HCT116 (cell line): ENCODE results near the gene AFTPH.

Source experiments
- EGR1 ChIP-seq: IDR thresholded peaks from 2 replicates; pipeline ENCODE4 v1.6.1; 2012; ENCODE audit warnings: low read depth
- POLR2A ChIP-seq: IDR thresholded peaks from 2 replicates; pipeline ENCODE4 v1.7.0; 2011; ENCODE audit warnings: borderline replicate concordance; ENCODE audit not compliant: insufficient read depth, insufficient read length; ENCODE audit errors: extremely low read depth
- RAD21 ChIP-seq: IDR thresholded peaks from 2 replicates; pipeline ENCODE4 v1.6.1; 2012; ENCODE audit warnings: low read depth, mild to moderate bottlenecking
- SIN3A ChIP-seq: IDR thresholded peaks from 2 replicates; pipeline ENCODE4 v1.6.1; 2012; ENCODE audit warnings: low read depth
- TF ChIP-seq, protein P1 (sequence below): IDR thresholded peaks from 2 replicates; pipeline ENCODE4 v1.6.1; 2012
- TF ChIP-seq, protein P2 (sequence below): IDR thresholded peaks from 2 replicates; pipeline ENCODE4 v1.6.1; 2012; ENCODE audit warnings: low read depth

DNA sequence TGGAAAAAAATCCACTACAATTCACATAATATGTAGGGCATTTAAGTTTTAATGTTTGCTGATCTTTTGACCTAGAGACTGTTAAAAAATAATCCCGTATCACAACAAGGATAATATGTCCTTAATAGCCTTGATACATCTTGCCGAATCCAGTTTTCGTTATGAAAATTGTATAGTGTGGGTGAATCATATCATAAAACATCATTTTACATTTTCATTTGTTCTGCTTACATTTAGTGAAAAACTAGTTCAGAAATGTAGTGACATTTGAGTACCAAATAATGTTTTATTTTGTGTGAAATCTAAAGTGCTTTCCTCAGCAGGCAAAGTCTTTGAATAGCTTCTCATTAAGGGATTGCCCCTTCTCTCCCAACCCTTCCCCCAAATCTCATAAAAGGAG lies 1.9 kb downstream of the AFTPH start:
- no peak for TF ChIP-seq SIN3A
- no peak for TF ChIP-seq POLR2A
- TF ChIP-seq, protein P1, sequence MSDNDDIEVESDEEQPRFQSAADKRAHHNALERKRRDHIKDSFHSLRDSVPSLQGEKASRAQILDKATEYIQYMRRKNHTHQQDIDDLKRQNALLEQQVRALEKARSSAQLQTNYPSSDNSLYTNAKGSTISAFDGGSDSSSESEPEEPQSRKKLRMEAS: no peak
- TF ChIP-seq EGR1: no peak
- TF ChIP-seq, protein P2, sequence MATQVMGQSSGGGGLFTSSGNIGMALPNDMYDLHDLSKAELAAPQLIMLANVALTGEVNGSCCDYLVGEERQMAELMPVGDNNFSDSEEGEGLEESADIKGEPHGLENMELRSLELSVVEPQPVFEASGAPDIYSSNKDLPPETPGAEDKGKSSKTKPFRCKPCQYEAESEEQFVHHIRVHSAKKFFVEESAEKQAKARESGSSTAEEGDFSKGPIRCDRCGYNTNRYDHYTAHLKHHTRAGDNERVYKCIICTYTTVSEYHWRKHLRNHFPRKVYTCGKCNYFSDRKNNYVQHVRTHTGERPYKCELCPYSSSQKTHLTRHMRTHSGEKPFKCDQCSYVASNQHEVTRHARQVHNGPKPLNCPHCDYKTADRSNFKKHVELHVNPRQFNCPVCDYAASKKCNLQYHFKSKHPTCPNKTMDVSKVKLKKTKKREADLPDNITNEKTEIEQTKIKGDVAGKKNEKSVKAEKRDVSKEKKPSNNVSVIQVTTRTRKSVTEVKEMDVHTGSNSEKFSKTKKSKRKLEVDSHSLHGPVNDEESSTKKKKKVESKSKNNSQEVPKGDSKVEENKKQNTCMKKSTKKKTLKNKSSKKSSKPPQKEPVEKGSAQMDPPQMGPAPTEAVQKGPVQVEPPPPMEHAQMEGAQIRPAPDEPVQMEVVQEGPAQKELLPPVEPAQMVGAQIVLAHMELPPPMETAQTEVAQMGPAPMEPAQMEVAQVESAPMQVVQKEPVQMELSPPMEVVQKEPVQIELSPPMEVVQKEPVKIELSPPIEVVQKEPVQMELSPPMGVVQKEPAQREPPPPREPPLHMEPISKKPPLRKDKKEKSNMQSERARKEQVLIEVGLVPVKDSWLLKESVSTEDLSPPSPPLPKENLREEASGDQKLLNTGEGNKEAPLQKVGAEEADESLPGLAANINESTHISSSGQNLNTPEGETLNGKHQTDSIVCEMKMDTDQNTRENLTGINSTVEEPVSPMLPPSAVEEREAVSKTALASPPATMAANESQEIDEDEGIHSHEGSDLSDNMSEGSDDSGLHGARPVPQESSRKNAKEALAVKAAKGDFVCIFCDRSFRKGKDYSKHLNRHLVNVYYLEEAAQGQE: no peak
- no peak for TF ChIP-seq RAD21
